ENCODE measurements around the gene OR52B2.
"Not testable (repeated sequence)": the region's sequence is repeated elsewhere in the genome, so short reads cannot be mapped to it uniquely, and the experiment has no call there.

The OR52B2 gene

DNA sequence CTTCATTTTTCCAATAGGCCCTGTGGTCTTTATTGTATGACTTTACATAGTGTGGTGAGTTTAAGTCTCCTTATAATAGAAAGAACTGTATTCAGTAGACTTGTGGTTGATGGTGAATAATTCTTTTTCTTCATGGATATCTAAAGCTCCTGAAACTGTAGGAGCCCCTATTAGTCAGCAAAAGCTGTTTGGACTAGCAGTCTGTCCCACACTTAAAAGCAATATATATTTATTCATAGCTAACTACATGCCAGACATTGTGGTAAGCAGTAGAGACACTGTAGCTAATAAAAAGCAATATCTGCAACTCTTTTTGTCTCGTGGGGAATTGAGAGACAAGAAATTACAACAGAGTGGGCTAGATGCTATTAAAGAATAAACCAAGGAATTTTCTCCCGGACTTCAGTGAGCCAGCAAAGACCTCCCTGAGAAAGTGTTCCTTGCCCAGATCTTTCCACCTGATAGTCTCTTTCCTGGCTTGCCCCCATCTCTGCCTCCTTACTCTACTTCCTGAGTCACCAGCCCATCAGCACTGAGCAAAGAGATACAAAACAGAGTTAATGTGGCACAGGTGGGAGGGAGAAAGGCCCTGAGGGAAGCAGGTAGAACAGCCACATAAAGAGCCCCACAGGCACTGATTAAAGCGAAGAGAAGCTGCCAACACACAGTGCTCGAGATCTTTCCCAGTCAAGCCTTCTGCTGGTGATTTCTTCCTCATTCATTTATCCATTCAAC is 27.5 kb upstream of the OR52B2 start:
- no peaks in the 10 kb centered on the region for H3K36me3 Mint-ChIP-seq (ENCODE audit: low read depth)
- ATAC-seq = no peak
- no peaks in the 10 kb centered on the region for H3K27me3 Mint-ChIP-seq
- no peak overlapping the region for H3K4me3 Mint-ChIP-seq
- no peak for DNase-seq
- peaks cover 47% of the 10 kb centered on the region for H3K4me1 Mint-ChIP-seq
- peak overlapping the region; percentile 9 for H3K27ac Mint-ChIP-seq
- no peaks in the 10 kb centered on the region for H3K9me3 Mint-ChIP-seq

- Mint-ChIP-seq H3K9me3 (no peaks in the 10 kb centered on the region), H3K4me1 (peaks cover 39% of the 10 kb centered on the region), H3K27ac (no peak overlapping the region), H3K4me3 (peak overlapping the region; percentile 7), H3K27me3 (no peaks in the 10 kb centered on the region), H3K36me3 (ENCODE audit: low read depth) (no peaks in the 10 kb centered on the region)
- peak; percentile 83 for ATAC-seq
- no peak for DNase-seq
Measured at GRCh38 chr11:6196396-6196795, 26.3 kb upstream of the OR52B2 start.

DNA sequence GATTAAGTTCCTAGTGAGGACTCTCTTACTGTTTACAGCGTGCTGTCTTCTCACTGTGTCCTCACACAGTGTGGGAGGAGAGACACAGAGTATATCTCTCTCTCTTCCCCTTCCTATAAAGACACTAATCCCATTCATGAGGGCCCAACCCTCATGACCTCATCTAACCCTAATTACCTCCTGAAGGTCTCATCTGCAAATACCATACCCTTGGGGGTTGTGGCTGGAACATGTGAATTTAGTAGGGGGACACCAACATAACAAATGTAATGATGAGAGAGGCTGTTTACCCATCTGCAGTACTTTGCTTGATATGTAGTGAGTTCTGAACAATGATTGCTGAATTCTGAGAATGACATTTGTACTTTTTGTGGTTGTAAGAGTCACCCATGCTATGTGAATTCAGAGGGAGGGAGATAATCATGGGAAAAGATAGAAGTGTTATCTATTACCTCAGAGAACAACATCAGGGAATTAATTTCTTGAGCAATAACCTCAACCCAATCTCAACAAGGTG is 24.0 kb upstream of the OR52B2 start:
- Mint-ChIP-seq H3K27ac (peak overlapping the region; percentile 23), H3K4me1 (peaks cover 31% of the 10 kb centered on the region), H3K36me3 (ENCODE audit: low read depth) (no peaks in the 10 kb centered on the region), H3K4me3 (no peak overlapping the region), H3K27me3 (no peaks in the 10 kb centered on the region), H3K9me3 (no peaks in the 10 kb centered on the region)
- DNase-seq = no peak
- peak; percentile 54 for ATAC-seq

DNA sequence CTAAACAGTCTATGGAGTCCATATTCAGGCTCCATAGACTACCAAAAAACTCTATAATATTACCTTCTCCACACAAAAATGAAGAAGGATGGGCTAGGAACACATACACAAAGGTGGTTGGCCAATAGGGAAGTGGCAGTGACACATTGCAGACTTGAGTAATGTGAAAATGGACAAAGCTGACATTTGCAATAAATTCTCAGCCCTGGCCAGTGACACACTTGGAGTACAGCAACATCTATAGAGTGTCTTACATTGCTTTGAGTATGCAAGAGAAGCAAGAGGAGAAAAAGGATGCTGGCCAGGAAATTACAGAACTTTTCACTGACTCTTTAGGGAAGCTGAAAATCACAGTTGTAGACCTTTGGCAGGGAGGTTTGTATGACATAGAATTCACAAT is 21.6 kb upstream of the OR52B2 start:
- no peak overlapping the region for H3K4me3 Mint-ChIP-seq
- H3K9me3 Mint-ChIP-seq = no peaks in the 10 kb centered on the region
- no peak for DNase-seq

GRCh38 chr11:6175440-6175839 is 5.3 kb upstream of the OR52B2 start:
- no peak for ATAC-seq

More for the DNA sequence above, 21.6 kb upstream of the OR52B2 start:
- H3K36me3 Mint-ChIP-seq (ENCODE audit: low read depth) = no peaks in the 10 kb centered on the region
- no peaks in the 10 kb centered on the region for H3K27me3 Mint-ChIP-seq
- ATAC-seq = no peak
- no peak overlapping the region for H3K27ac Mint-ChIP-seq
- peaks cover 20% of the 10 kb centered on the region for H3K4me1 Mint-ChIP-seq

DNA sequence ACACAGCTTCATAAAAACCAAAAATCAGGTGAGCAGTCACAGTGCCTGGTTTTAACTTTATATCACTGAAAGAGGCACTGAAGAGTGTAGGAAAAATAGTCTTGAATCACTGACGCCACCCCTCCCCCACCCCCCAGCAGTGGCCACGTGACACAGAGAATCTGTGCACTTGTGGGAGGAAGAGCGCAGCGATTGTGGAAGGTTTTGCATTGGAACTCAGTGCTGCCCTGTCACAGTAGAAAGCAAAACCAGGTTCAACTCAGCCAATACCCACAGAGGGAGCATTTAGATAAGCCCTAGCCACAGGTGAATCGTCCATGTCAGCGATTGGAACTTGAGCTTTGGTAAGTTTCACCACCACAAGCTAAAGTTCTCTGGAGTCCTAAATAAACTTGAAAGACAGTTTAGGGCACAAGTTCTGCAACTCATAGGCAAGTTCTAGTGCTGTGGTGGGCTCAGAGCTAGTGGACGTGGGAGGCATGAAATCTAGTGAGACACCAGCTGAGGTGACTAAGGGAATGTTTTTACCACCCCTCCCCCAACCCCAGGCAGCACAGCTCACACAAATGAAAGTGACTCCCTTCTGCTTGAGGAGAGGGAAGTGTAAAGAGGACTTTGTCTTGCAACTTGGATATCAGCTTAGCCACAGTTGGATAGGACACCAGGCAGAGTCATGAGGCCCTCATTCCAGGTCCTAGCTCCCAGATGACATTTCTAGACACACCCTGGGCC is 13.3 kb downstream of the OR52B2 start:
- no peak overlapping the region for H3K4me3 Mint-ChIP-seq
- H3K9me3 Mint-ChIP-seq = no peaks in the 10 kb centered on the region
- no peaks in the 10 kb centered on the region for H3K36me3 Mint-ChIP-seq (ENCODE audit: low read depth)
- DNase-seq = no peak
- H3K27ac Mint-ChIP-seq = no peak overlapping the region
- ATAC-seq = peak; percentile 10
- H3K27me3 Mint-ChIP-seq = peaks cover 2% of the 10 kb centered on the region
- H3K4me1 Mint-ChIP-seq = no peaks in the 10 kb centered on the region

More at GRCh38 chr11:6175440-6175839, 5.3 kb upstream of the OR52B2 start:
- Mint-ChIP-seq H3K4me1 (no peaks in the 10 kb centered on the region), H3K4me3 (no peak overlapping the region), H3K27ac (no peak overlapping the region), H3K27me3 (peaks cover 5% of the 10 kb centered on the region), H3K36me3 (ENCODE audit: low read depth) (no peaks in the 10 kb centered on the region), H3K9me3 (peaks cover 6% of the 10 kb centered on the region)
- no peak for DNase-seq

GRCh38 chr11:6152126-6152525 is 18.0 kb downstream of the OR52B2 start:
- Mint-ChIP-seq H3K4me1 (no peaks in the 10 kb centered on the region), H3K9me3 (peaks cover 6% of the 10 kb centered on the region), H3K27ac (no peak overlapping the region), H3K4me3 (no peak overlapping the region), H3K36me3 (ENCODE audit: low read depth) (no peaks in the 10 kb centered on the region), H3K27me3 (peaks cover 6% of the 10 kb centered on the region)
- ATAC-seq (no peak), DNase-seq (no peak)

GRCh38 chr11:6151117-6151516 is 19.0 kb downstream of the OR52B2 start:
- ATAC-seq (no peak), DNase-seq (no peak)
- H3K9me3 Mint-ChIP-seq = peaks cover 6% of the 10 kb centered on the region
- H3K27ac Mint-ChIP-seq = no peak overlapping the region
- peaks cover 4% of the 10 kb centered on the region for H3K27me3 Mint-ChIP-seq
- H3K36me3 Mint-ChIP-seq (ENCODE audit: low read depth) = no peaks in the 10 kb centered on the region
- H3K4me3 Mint-ChIP-seq = no peak overlapping the region
- H3K4me1 Mint-ChIP-seq = no peaks in the 10 kb centered on the region

DNA sequence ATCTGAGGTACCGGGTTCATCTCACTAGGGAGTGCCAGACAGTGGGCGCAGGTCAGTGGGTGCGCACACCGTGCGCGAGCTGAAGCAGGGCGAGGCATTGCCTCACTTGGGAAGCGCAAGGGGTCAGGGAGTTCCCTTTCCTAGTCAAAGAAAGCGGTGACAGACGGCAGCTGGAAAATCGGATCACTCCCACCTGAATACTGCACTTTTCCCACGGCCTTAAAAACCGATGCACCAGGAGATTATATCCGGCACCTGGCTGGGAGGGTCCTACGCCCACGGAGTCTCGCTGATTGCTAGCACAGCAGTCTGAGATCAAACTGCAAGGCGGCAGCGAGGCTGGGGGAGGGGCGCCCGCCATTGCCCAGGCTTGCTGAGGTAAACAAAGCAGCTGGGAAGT is 26.4 kb downstream of the OR52B2 start:
- not testable (repeated sequence) for H3K36me3 Mint-ChIP-seq (ENCODE audit: low read depth); H3K27me3 Mint-ChIP-seq

GRCh38 chr11:6142936-6143335 is 27.2 kb downstream of the OR52B2 start:
- no peaks in the 10 kb centered on the region for H3K4me1 Mint-ChIP-seq
- peaks cover 5% of the 10 kb centered on the region for H3K9me3 Mint-ChIP-seq
- no peaks in the 10 kb centered on the region for H3K36me3 Mint-ChIP-seq (ENCODE audit: low read depth)
- no peak for DNase-seq
- no peak overlapping the region for H3K4me3 Mint-ChIP-seq
- H3K27ac Mint-ChIP-seq = no peak overlapping the region
- H3K27me3 Mint-ChIP-seq = peaks cover 8% of the 10 kb centered on the region
- ATAC-seq = no peak

More for the DNA sequence above, 26.4 kb downstream of the OR52B2 start:
- DNase-seq, H3K27ac Mint-ChIP-seq, H3K4me1 Mint-ChIP-seq, ATAC-seq, H3K9me3 Mint-ChIP-seq, H3K4me3 Mint-ChIP-seq: not testable (repeated sequence)

DNA sequence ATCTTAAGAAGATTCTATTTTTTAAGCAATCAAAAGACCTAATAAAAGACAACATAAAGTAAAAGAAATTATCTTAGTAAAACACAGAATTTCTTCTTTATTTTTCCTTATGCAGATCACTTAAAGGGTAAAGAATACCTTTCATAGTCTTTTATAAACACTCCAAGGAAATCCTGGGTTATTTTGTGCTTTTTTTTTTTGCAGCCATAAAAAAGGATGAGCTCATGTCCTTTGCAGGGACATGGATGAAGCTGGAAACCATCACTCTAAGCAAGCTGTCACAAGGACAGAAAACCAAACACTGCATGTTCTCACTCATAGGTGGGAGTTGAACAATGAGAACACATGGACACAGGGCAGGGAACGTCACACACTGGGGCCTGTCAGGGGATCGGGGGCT is 34.2 kb downstream of the OR52B2 start:
- not testable (repeated sequence) for H3K27ac Mint-ChIP-seq; H3K9me3 Mint-ChIP-seq; H3K36me3 Mint-ChIP-seq (ENCODE audit: low read depth); ATAC-seq; H3K4me3 Mint-ChIP-seq; DNase-seq; H3K4me1 Mint-ChIP-seq
- H3K27me3 Mint-ChIP-seq = peaks cover 12% of the 10 kb centered on the region

DNA sequence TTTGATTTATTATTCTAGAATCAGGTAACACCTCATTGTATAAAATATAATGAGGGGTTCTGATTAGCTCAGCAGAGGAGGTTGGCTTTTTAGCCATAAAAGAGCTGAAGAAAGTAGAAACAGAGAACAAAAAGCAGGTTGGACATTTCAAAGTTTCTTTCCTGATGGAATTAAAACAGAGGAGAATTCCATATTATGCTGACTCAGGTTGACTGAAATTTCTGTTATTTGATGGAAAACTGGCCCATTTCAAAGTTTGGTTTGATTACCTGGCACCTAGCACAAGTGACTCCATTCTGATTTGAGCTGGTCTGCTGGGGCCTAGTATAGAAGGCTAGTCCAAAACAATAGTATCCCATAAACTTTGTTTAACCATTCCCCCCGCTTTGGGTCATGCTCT is 37.7 kb downstream of the OR52B2 start:
- Mint-ChIP-seq H3K4me3 (no peak overlapping the region), H3K36me3 (ENCODE audit: low read depth) (no peaks in the 10 kb centered on the region), H3K9me3 (no peaks in the 10 kb centered on the region), H3K27me3 (peaks cover 8% of the 10 kb centered on the region), H3K27ac (no peak overlapping the region), H3K4me1 (no peaks in the 10 kb centered on the region)
- DNase-seq (no peak), ATAC-seq (no peak)

GRCh38 chr11:6129635-6130034 is 40.5 kb downstream of the OR52B2 start:
- Mint-ChIP-seq H3K4me3 (no peak overlapping the region), H3K4me1 (no peaks in the 10 kb centered on the region), H3K36me3 (ENCODE audit: low read depth) (no peaks in the 10 kb centered on the region), H3K27me3 (peaks cover 5% of the 10 kb centered on the region), H3K27ac (no peak overlapping the region), H3K9me3 (no peaks in the 10 kb centered on the region)
- DNase-seq (no peak), ATAC-seq (no peak)

GRCh38 chr11:6129011-6129410 is 41.1 kb downstream of the OR52B2 start:
- no peak for DNase-seq
- no peak for ATAC-seq
- Mint-ChIP-seq H3K4me1 (no peaks in the 10 kb centered on the region), H3K9me3 (no peaks in the 10 kb centered on the region), H3K4me3 (no peak overlapping the region), H3K36me3 (ENCODE audit: low read depth) (no peaks in the 10 kb centered on the region), H3K27me3 (peaks cover 3% of the 10 kb centered on the region), H3K27ac (no peak overlapping the region)

GRCh38 chr11:6127881-6128280 is 42.2 kb downstream of the OR52B2 start:
- Mint-ChIP-seq H3K9me3 (no peaks in the 10 kb centered on the region), H3K4me3 (no peak overlapping the region), H3K4me1 (no peaks in the 10 kb centered on the region), H3K36me3 (ENCODE audit: low read depth) (no peaks in the 10 kb centered on the region), H3K27ac (no peak overlapping the region), H3K27me3 (peaks cover 3% of the 10 kb centered on the region)
- ATAC-seq = peak; percentile 54
- no peak for DNase-seq
